Chondrocyte (in vitro differentiated cells): ENCODE results near the gene NPC1L1. TPM values are rescaled to one million over a fixed set of nuclear protein-coding genes. Genes with fewer than 3 reads are reported as not detected.

Experiments
- DNase-seq: peaks from one replicate; pipeline ENCODE4 v3.0.0; 2021; ENCODE audit warnings: mixed read lengths, low spot score
- H3K27ac Mint-ChIP-seq: one replicate; pipeline ENCODE4 v1.8.0; 2021; ENCODE audit warnings: mild to moderate bottlenecking, moderate library complexity, mixed read lengths; ENCODE audit not compliant: unreplicated experiment
- H3K27me3 Mint-ChIP-seq: 2 replicates; pipeline ENCODE4 v1.8.0; 2021; ENCODE audit warnings: low read depth, mixed read lengths
- H3K36me3 Mint-ChIP-seq: 2 replicates; pipeline ENCODE4 v1.8.0; 2021; ENCODE audit warnings: low read depth, mixed read lengths
- H3K4me1 Mint-ChIP-seq: 2 replicates; pipeline ENCODE4 v1.8.0; 2021; ENCODE audit warnings: low read depth, mild to moderate bottlenecking, mixed read lengths
- H3K4me3 Mint-ChIP-seq: one replicate; pipeline ENCODE4 v1.8.0; 2021; ENCODE audit warnings: mild to moderate bottlenecking, moderate library complexity, mixed read lengths; ENCODE audit not compliant: unreplicated experiment
- H3K9me3 Mint-ChIP-seq: 2 replicates; pipeline ENCODE4 v1.8.0; 2021; ENCODE audit warnings: low read depth, mixed read lengths
- total RNA-seq: library from RNA; stranded (reverse); gene quantifications from 3 replicates; pipeline ENCODE4 v1.2.1, GENCODE V29; 2021
- TF ChIP-seq, protein P1 (sequence below): fragments of 200-600 bp; sonication (generic); IDR thresholded peaks from 2 replicates; pipeline ENCODE4 v1.5.0; 2021; ENCODE audit warnings: antibody characterized with exemption, mild to moderate bottlenecking, moderate library complexity

Gene NPC1L1
- total RNA-seq, 1 donor from 2014 or later: not detected

- Mint-ChIP-seq H3K27me3 (no peaks in the 10 kb centered on the region), H3K36me3 (no peaks in the 10 kb centered on the region), H3K9me3 (no peaks in the 10 kb centered on the region), H3K27ac (no peak overlapping the region), H3K4me3 (no peak overlapping the region), H3K4me1 (no peaks in the 10 kb centered on the region)
- TF ChIP-seq, protein P1, sequence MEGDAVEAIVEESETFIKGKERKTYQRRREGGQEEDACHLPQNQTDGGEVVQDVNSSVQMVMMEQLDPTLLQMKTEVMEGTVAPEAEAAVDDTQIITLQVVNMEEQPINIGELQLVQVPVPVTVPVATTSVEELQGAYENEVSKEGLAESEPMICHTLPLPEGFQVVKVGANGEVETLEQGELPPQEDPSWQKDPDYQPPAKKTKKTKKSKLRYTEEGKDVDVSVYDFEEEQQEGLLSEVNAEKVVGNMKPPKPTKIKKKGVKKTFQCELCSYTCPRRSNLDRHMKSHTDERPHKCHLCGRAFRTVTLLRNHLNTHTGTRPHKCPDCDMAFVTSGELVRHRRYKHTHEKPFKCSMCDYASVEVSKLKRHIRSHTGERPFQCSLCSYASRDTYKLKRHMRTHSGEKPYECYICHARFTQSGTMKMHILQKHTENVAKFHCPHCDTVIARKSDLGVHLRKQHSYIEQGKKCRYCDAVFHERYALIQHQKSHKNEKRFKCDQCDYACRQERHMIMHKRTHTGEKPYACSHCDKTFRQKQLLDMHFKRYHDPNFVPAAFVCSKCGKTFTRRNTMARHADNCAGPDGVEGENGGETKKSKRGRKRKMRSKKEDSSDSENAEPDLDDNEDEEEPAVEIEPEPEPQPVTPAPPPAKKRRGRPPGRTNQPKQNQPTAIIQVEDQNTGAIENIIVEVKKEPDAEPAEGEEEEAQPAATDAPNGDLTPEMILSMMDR: no peak
- no peak for DNase-seq
These were observed 5.6 kb downstream of the NPC1L1 start for GRCh38 chr7:44535348-44536064.

DNA sequence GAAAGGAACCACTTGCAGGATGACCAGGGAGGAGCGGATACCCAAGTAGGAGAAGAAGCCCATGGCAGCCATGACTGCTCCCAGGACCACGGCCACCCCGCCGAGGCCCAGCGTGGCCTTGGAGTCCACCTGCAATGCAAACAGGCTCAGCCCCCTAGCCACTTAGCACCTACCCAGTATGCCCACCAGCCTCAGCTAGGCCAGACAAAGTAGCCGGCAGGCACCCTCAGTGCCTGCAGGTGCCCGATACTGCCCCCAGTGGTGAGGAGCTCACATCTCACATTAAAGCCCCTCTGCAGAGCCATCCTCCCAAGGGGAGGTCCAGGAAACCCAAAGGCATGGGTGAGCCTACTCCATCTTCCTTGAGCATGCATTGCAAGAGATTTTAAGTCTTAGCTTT is 6.6 kb downstream of the NPC1L1 start:
- no peak for DNase-seq

DNA sequence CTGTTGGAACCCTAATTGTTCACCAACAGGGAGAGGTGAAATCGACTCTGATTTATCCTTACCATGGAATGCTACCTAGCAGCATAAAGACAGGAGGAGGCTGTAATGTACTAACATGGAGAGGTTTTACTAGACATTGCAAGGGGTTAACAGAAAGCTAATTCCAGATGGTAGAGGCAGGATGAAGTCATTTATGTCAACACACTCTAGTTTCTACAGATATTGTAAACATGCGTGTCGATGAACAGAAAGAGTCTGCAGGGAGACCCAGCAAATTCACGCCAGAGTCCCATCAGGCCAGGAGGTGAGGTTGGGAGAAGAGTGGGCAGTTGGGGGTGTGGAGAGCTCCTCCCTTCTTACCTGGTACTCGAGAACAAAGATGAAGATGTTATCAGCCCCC is 7.0 kb downstream of the NPC1L1 start:
- Mint-ChIP-seq H3K9me3 (no peaks in the 10 kb centered on the region), H3K27me3 (no peaks in the 10 kb centered on the region), H3K36me3 (no peaks in the 10 kb centered on the region), H3K4me1 (no peaks in the 10 kb centered on the region), H3K4me3 (no peak overlapping the region), H3K27ac (no peak overlapping the region)
- TF ChIP-seq, protein P1: no peak
- DNase-seq: no peak

More for the DNA sequence above, 6.6 kb downstream of the NPC1L1 start:
- H3K9me3 Mint-ChIP-seq: no peaks in the 10 kb centered on the region
- no peak overlapping the region for H3K4me3 Mint-ChIP-seq
- no peaks in the 10 kb centered on the region for H3K36me3 Mint-ChIP-seq
- H3K4me1 Mint-ChIP-seq: no peaks in the 10 kb centered on the region
- no peaks in the 10 kb centered on the region for H3K27me3 Mint-ChIP-seq
- no peak overlapping the region for H3K27ac Mint-ChIP-seq
- TF ChIP-seq, protein P1: peak; percentile 73

- Mint-ChIP-seq H3K27me3 (no peaks in the 10 kb centered on the region), H3K27ac (no peak overlapping the region), H3K4me3 (no peak overlapping the region), H3K36me3 (no peaks in the 10 kb centered on the region), H3K4me1 (no peaks in the 10 kb centered on the region), H3K9me3 (no peaks in the 10 kb centered on the region)
- TF ChIP-seq, protein P1: no peak
- DNase-seq: no peak
These were observed 7.7 kb downstream of the NPC1L1 start for GRCh38 chr7:44533301-44534055.

- no peak overlapping the region for H3K4me3 Mint-ChIP-seq
- H3K36me3 Mint-ChIP-seq: peaks cover 3% of the 10 kb centered on the region
- H3K4me1 Mint-ChIP-seq: no peaks in the 10 kb centered on the region
- no peak for DNase-seq
- TF ChIP-seq, protein P1: no peak
- H3K27me3 Mint-ChIP-seq: no peaks in the 10 kb centered on the region
- no peak overlapping the region for H3K27ac Mint-ChIP-seq
- peaks cover 2% of the 10 kb centered on the region for H3K9me3 Mint-ChIP-seq
These were observed 9.4 kb downstream of the NPC1L1 start for GRCh38 chr7:44531421-44532380.
